H1 (cell line): ENCODE data around the gene PRRX1. TPM values are rescaled to one million over a fixed set of nuclear protein-coding genes. Genes with fewer than 3 reads are reported as not detected.

Experiments used
- CTCF ChIA-PET: fragments of 300-600 bp; sonication (Branson Sonifier 250); formaldehyde crosslinking; loops from one replicate; lab custom pipeline; 2021; ENCODE audit not compliant: partially characterized antibody; lab: Charles Lee
- POLR2A ChIA-PET: fragments of 300-600 bp; sonication (Branson Sonifier 250); formaldehyde crosslinking; loops from one replicate; lab custom pipeline; 2021; ENCODE audit warnings: inconsistent platforms; ENCODE audit not compliant: partially characterized antibody; lab: Charles Lee
- DNase-seq, 2 experiments: peaks; one replicate each; pipeline versions ENCODE4 v3.0.0 to v3.0.0-alpha.2; 2010 to 2022; ENCODE audit warnings: low spot score in 2 of 2, low read depth in 1 of 2, mixed read lengths in 1 of 2
- FAIRE-seq: peaks from 2 replicates; lab custom pipeline; 2011; peaks lifted over from hg19 to GRCh38; lab: Jason Lieb, UNC
- H2AFZ ChIP-seq: 2 replicates; pipeline ENCODE4 v1.8.1; 2012; ENCODE audit warnings: low read length, inconsistent platforms
- H2AK5ac ChIP-seq: 2 replicates; pipeline ENCODE4 v1.6.1; 2013; ENCODE audit warnings: low read depth, low read length
- H2BK120ac ChIP-seq: replicated peaks from 2 replicates; pipeline ENCODE3; 2013; ENCODE audit warnings: low read depth, low read length, inconsistent platforms
- H2BK12ac ChIP-seq: 2 replicates; pipeline ENCODE4 v1.6.1; 2013; ENCODE audit warnings: low read depth, low read length
- H2BK15ac ChIP-seq: 2 replicates; pipeline ENCODE4 v1.6.1; 2013; ENCODE audit warnings: low read length
- H2BK20ac ChIP-seq: 2 replicates; pipeline ENCODE4 v1.6.1; 2013; ENCODE audit warnings: low read length
- H2BK5ac ChIP-seq: 2 replicates; pipeline ENCODE4 v1.6.1; 2013; ENCODE audit warnings: low read depth, low read length
- H3K14ac ChIP-seq: 2 replicates; pipeline ENCODE4 v1.6.1; 2013; ENCODE audit warnings: inconsistent platforms; ENCODE audit not compliant: insufficient read length
- H3K18ac ChIP-seq: 2 replicates; pipeline ENCODE4 v1.6.1; 2013; ENCODE audit warnings: low read length; ENCODE audit errors: extremely low read depth
- H3K23ac ChIP-seq: 2 replicates; pipeline ENCODE4 v1.6.1; 2013; ENCODE audit warnings: inconsistent platforms; ENCODE audit not compliant: insufficient read length
- H3K23me2 ChIP-seq: 2 replicates; pipeline ENCODE4 v1.6.1; 2013; ENCODE audit warnings: low read depth, low read length
- H3K27ac ChIP-seq: 2 replicates; pipeline ENCODE4 v1.6.1; 2011; ENCODE audit warnings: low read depth, low read length, inconsistent platforms
- H3K27me3 ChIP-seq, 4 experiments: replicated peaks in 1 of 4; 1 replicate in 1 of 4; 2 replicates in 3 of 4; pipeline versions ENCODE4 v1.6.1 to v1.8.1; 2011 to 2013; ENCODE audit warnings: low read length in 3 of 4, mild to moderate bottlenecking in 3 of 4, inconsistent platforms in 2 of 4, mixed read lengths in 2 of 4, moderate library complexity in 1 of 4; ENCODE audit not compliant: control insufficient read depth in 3 of 4, insufficient read depth in 3 of 4; ENCODE audit errors: extremely low read depth in 1 of 4
- H3K36me3 ChIP-seq, 4 experiments: 2 replicates each; pipeline versions ENCODE4 v1.6.1 to v1.8.1; 2011 to 2013; ENCODE audit warnings: mild to moderate bottlenecking in 4 of 4, low read length in 3 of 4, moderate library complexity in 2 of 4, control low read depth in 1 of 4, inconsistent platforms in 1 of 4; ENCODE audit not compliant: insufficient read depth in 4 of 4, control insufficient read depth in 2 of 4
- H3K4ac ChIP-seq: replicated peaks from 2 replicates; pipeline ENCODE3; 2013; ENCODE audit warnings: low read length, low read depth, mixed read lengths, inconsistent platforms; ENCODE audit not compliant: insufficient read length
- H3K4me1 ChIP-seq, 4 experiments: replicated peaks in 1 of 4; 1 replicate in 1 of 4; 2 replicates in 3 of 4; pipeline versions ENCODE4 v1.6.1 to v1.8.1; 2011 to 2013; ENCODE audit warnings: low read length in 3 of 4, inconsistent platforms in 2 of 4, mixed read lengths in 1 of 4; ENCODE audit not compliant: insufficient read depth in 4 of 4, control insufficient read depth in 3 of 4
- H3K4me2 ChIP-seq, 2 experiments: 2 replicates each; pipeline versions ENCODE4 v1.6.1 to v1.8.1; 2011 to 2013; ENCODE audit warnings: low read depth in 2 of 2, low read length in 2 of 2, control low read depth in 1 of 2, inconsistent platforms in 1 of 2, mild to moderate bottlenecking in 1 of 2; ENCODE audit not compliant: insufficient read depth in 1 of 2
- H3K4me3 ChIP-seq, 4 experiments: fragments of 200-600, 300-600 bp in 1 of 4; sonication (generic), shearing (Covaris generic), sonication (Bioruptor Twin) in 1 of 4; 2 replicates each; pipeline versions ENCODE4 v1.5.1 to v1.8.1; 2011 to 2016; ENCODE audit warnings: low read length in 4 of 4, low read depth in 3 of 4, control low read depth in 2 of 4, inconsistent platforms in 2 of 4, mild to moderate bottlenecking in 2 of 4, mixed read lengths in 1 of 4, moderate library complexity in 1 of 4; ENCODE audit not compliant: insufficient read depth in 2 of 4; ENCODE audit errors: extremely low read depth in 1 of 4
- H3K56ac ChIP-seq: replicated peaks from 2 replicates; pipeline ENCODE3; 2013; ENCODE audit warnings: low read depth, mild to moderate bottlenecking, mixed read lengths, low read length, inconsistent platforms; ENCODE audit not compliant: insufficient read length
- H3K79me1 ChIP-seq: 2 replicates; pipeline ENCODE4 v1.6.1; 2013; ENCODE audit warnings: low read depth, low read length, control low read depth
- H3K79me2 ChIP-seq, 2 experiments: 2 replicates each; pipeline versions ENCODE4 v1.6.1 to v1.8.1; 2012 to 2013; ENCODE audit warnings: low read length in 2 of 2, mild to moderate bottlenecking in 2 of 2, inconsistent platforms in 1 of 2; ENCODE audit not compliant: insufficient read depth in 2 of 2, control insufficient read depth in 1 of 2
- H3K9ac ChIP-seq, 4 experiments: replicated peaks in 1 of 4; 1 replicate in 1 of 4; 2 replicates in 3 of 4; pipeline versions ENCODE4 v1.6.1 to v1.8.1; 2011 to 2013; ENCODE audit warnings: low read depth in 3 of 4, low read length in 3 of 4, control low read depth in 2 of 4, mild to moderate bottlenecking in 2 of 4, moderate library complexity in 2 of 4, inconsistent platforms in 1 of 4; ENCODE audit errors: extremely low read depth in 1 of 4
- H3K9me3 ChIP-seq, 2 experiments: 2 replicates each; pipeline versions ENCODE4 v1.6.1 to v1.8.1; 2012 to 2013; ENCODE audit warnings: mild to moderate bottlenecking in 2 of 2, moderate library complexity in 2 of 2, control low read depth in 1 of 2, inconsistent platforms in 1 of 2, low read depth in 1 of 2, low read length in 1 of 2, mixed read lengths in 1 of 2; ENCODE audit not compliant: insufficient read depth in 2 of 2
- H4K20me1 ChIP-seq, 2 experiments: replicated peaks in 1 of 2; 2 replicates each; pipeline versions ENCODE3 to v1.8.1; 2011 to 2013; ENCODE audit warnings: inconsistent platforms in 2 of 2, low read length in 2 of 2, mild to moderate bottlenecking in 1 of 2; ENCODE audit not compliant: insufficient read depth in 2 of 2, control insufficient read depth in 1 of 2
- H4K5ac ChIP-seq: 2 replicates; pipeline ENCODE4 v1.6.1; 2013; ENCODE audit warnings: low read length, low read depth, mixed read lengths, inconsistent platforms; ENCODE audit not compliant: insufficient read length
- H4K8ac ChIP-seq: 2 replicates; pipeline ENCODE4 v1.8.0; 2013; ENCODE audit warnings: mild to moderate bottlenecking, moderate library complexity, low read length, inconsistent platforms; ENCODE audit not compliant: insufficient read depth; ENCODE audit errors: extremely low read depth
- H4K91ac ChIP-seq: replicated peaks from 2 replicates; pipeline ENCODE3; 2013; ENCODE audit warnings: low read length, mixed read lengths, inconsistent platforms; ENCODE audit not compliant: insufficient read length
- ATF2 ChIP-seq: IDR thresholded peaks from 2 replicates; pipeline ENCODE4 v1.6.1; 2012; ENCODE audit warnings: low read length, inconsistent platforms
- BCL11A ChIP-seq, 2 experiments: IDR thresholded peaks; one replicate each; pipeline ENCODE4 v1.6.1; 2011; ENCODE audit warnings: low read depth in 2 of 2, low read length in 2 of 2, mild to moderate bottlenecking in 2 of 2
- CHD1 ChIP-seq: IDR thresholded peaks from 2 replicates; pipeline ENCODE4 v1.6.1; 2012; ENCODE audit warnings: low read depth, low read length, improper control_type of control experiment
- CHD2 ChIP-seq: IDR thresholded peaks from 2 replicates; pipeline ENCODE4 v1.6.1; 2012; ENCODE audit warnings: low read length, improper control_type of control experiment
- FOSL1 ChIP-seq: IDR thresholded peaks from 2 replicates; pipeline ENCODE4 v1.6.1; 2011; ENCODE audit warnings: mild to moderate bottlenecking, low read depth, low read length, moderate library complexity; ENCODE audit not compliant: insufficient read depth
- GTF2F1 ChIP-seq: IDR thresholded peaks from 2 replicates; pipeline ENCODE4 v1.6.1; 2012; ENCODE audit warnings: low read depth, low read length, improper control_type of control experiment, borderline replicate concordance
- MAX ChIP-seq: IDR thresholded peaks from 2 replicates; pipeline ENCODE4 v1.6.1; 2012; ENCODE audit warnings: inconsistent platforms
- RBBP5 ChIP-seq: IDR thresholded peaks from 2 replicates; pipeline ENCODE4 v1.7.1; 2012; ENCODE audit warnings: low read depth, mild to moderate bottlenecking, inconsistent platforms, low read length, moderate library complexity, borderline replicate concordance
- SIRT6 ChIP-seq: IDR thresholded peaks from one replicate; pipeline ENCODE4 v1.7.1; 2012; ENCODE audit warnings: low read length, inconsistent platforms
- SIX5 ChIP-seq: IDR thresholded peaks from 2 replicates; pipeline ENCODE4 v1.6.1; 2011; ENCODE audit warnings: mild to moderate bottlenecking, low read depth, low read length
- TBP ChIP-seq: IDR thresholded peaks from 2 replicates; pipeline ENCODE4 v1.6.1; 2011; ENCODE audit warnings: low read depth, low read length, improper control_type of control experiment
- WGBS, 2 experiments: shearing (Covaris generic) in 1 of 2; methylation state at CpG; one replicate each; pipeline versions ENCODE4 v1.1.6 to v1.1.7; 2013 to 2015; ENCODE audit warnings: low lambda C conversion rate in 2 of 2, mixed read lengths in 2 of 2, inconsistent platforms in 1 of 2, low coverage in 1 of 2, missing lambda C conversion rate in 1 of 2; ENCODE audit not compliant: insufficient replicate concordance in 2 of 2, insufficient coverage in 1 of 2, insufficient read length in 1 of 2; ENCODE audit errors: extremely low coverage in 1 of 2, missing lambda C conversion rate in 1 of 2; 5-methylcytosine and 5-hydroxymethylcytosine counted together
- polyA plus RNA-seq, 7 experiments: library from polyadenylated mRNA; depleted of rRNA in 3 of 7; stranded (reverse) in 5 of 7; unstranded in 2 of 7; fragments of >200 nt in 5 of 7; fragments of 200-250 nt in 2 of 7; gene quantifications; 1 replicate in 5 of 7; 2 replicates in 1 of 7; 4 replicates in 1 of 7; pipeline versions ENCODE4 v1.2.1 to v1.2.3, GENCODE V29; 2011 to 2013; ENCODE audit warnings: missing spikeins in 2 of 7, mixed read lengths in 2 of 7
- total RNA-seq: library from RNA; stranded (reverse); fragmentation: NEBNext Ultra II Directional; extraction: Animal tissue kit (Norgen Biotek cat#: 25700); gene quantifications from 2 replicates; pipeline ENCODE4 v1.2.1, GENCODE V29; 2021

PRRX1 gene
- total and polyA plus RNA-seq, 2 of the 8 experiments (the other 6 are each of a cell fraction or from before 2014, with no cell fraction given): not detected

- H3K23me2 ChIP-seq: no peaks in the 10 kb centered on the region
- H2BK120ac ChIP-seq: no peak overlapping the region
- H4K8ac ChIP-seq: no peak overlapping the region
- H2AK5ac ChIP-seq: no peak overlapping the region
- FAIRE-seq (no peak), DNase-seq (no peak)
- no peak overlapping the region for H4K91ac ChIP-seq
- H3K23ac ChIP-seq: no peak overlapping the region
- H4K20me1 ChIP-seq: no peaks in the 10 kb centered on the region
- no peak overlapping the region for H2BK12ac ChIP-seq
- no peaks in the 10 kb centered on the region for H3K79me2 ChIP-seq
- no peaks in the 10 kb centered on the region for H3K9me3 ChIP-seq
- H4K5ac ChIP-seq: no peak overlapping the region
- ChIA-PET CTCF (interaction anchor here (1.3 kb wide), 1 partner anchor 66 kb away, joined by 4 read pairs; no protein-coding TSS in a partner anchor), POLR2A (no interaction called here)
- no peak overlapping the region for H3K56ac ChIP-seq
- H2AFZ ChIP-seq: no peak overlapping the region
- H3K4me2 ChIP-seq: no peak overlapping the region
- no peak overlapping the region for H3K4ac ChIP-seq
- H3K14ac ChIP-seq: no peak overlapping the region
- no peak overlapping the region for H3K9ac ChIP-seq
- no peak overlapping the region for H2BK15ac ChIP-seq
- no peaks in the 10 kb centered on the region for H3K4me1 ChIP-seq
- H3K79me1 ChIP-seq: no peaks in the 10 kb centered on the region
- H2BK20ac ChIP-seq: no peak overlapping the region
- no peak overlapping the region for H3K18ac ChIP-seq
- 93% methylated on average over 7 of the region's 7 CpGs; no CpG with 5 or more reads in 1 of the 2 experiments for WGBS, 2 experiments
- H3K27me3 ChIP-seq: no peaks in the 10 kb centered on the region
- no peak overlapping the region for H3K27ac ChIP-seq
- H2BK5ac ChIP-seq: no peak overlapping the region
- H3K4me3 ChIP-seq: no peak overlapping the region
- H3K36me3 ChIP-seq: no peaks in the 10 kb centered on the region
- TF ChIP-seq BCL11A (IDR thresholded peaks at IDR 0.05; ENCODE audit: low read depth in 2 of 2, low read length in 2 of 2): no peak
- TF ChIP-seq SIX5: no peak
- TF ChIP-seq SIRT6: no peak
- no peak for TF ChIP-seq CHD1
- no peak for TF ChIP-seq MAX
- no peak for TF ChIP-seq RBBP5
- TF ChIP-seq ATF2: no peak
- TF ChIP-seq FOSL1: no peak
- no peak for TF ChIP-seq CHD2
- no peak for TF ChIP-seq TBP
- no peak for TF ChIP-seq GTF2F1
Measured at GRCh38 chr1:170617591-170618330, 46.2 kb upstream of the PRRX1 start.
